Breast epithelium (tissue), 4 donors: Measurements from ENCODE around the gene SMO. TPM values are rescaled to one million over a fixed set of nuclear protein-coding genes. Genes with fewer than 3 reads are reported as not detected.
"Not testable (repeated sequence)": the region's sequence is repeated elsewhere in the genome, so short reads cannot be mapped to it uniquely, and the experiment has no call there.

Source experiments
- DNase-seq, 2 donors: peaks; one replicate each; pipeline ENCODE4 v3.0.0-alpha.2; 2019; ENCODE audit warnings: low spot score in 2 of 2
- H3K27ac ChIP-seq, 2 donors: fragments of 200-600 bp; sonication (generic) in 1 of 2; one replicate each; pipeline ENCODE4 v1.5.1; 2016 to 2019; ENCODE audit warnings: mild to moderate bottlenecking in 1 of 2
- H3K27me3 ChIP-seq, 2 donors: fragments of 200-600 bp; sonication (generic) in 1 of 2; one replicate each; pipeline versions ENCODE4 v1.5.1 to v1.6.0; 2017 to 2019; ENCODE audit warnings: control low read depth in 1 of 2, mild to moderate bottlenecking in 1 of 2
- H3K36me3 ChIP-seq: fragments of 200-600 bp; one replicate; pipeline ENCODE4 v1.5.1; 2019
- H3K4me1 ChIP-seq, 2 donors: fragments of 200-600 bp; sonication (generic); one replicate each; pipeline ENCODE4 v1.5.1; 2016 to 2019; ENCODE audit warnings: control low read depth in 1 of 2
- H3K4me3 ChIP-seq, 3 donors: fragments of 200-600 bp; sonication (generic); 1 replicate in 2 of 3; 2 replicates in 1 of 3; pipeline ENCODE4 v1.5.1; 2016 to 2019; ENCODE audit warnings: mild to moderate bottlenecking in 3 of 3, moderate library complexity in 2 of 3
- H3K9me3 ChIP-seq, 2 donors: fragments of 200-600 bp; sonication (generic) in 1 of 2; one replicate each; pipeline ENCODE4 v1.5.1; 2016 to 2019; ENCODE audit warnings: control low read depth in 1 of 2
- CTCF ChIP-seq, 3 donors: fragments of 450-650 bp; IDR thresholded peaks; one replicate each; pipeline ENCODE4 v1.5.1; 2016 to 2017; ENCODE audit warnings: antibody characterized with exemption in 3 of 3, mild to moderate bottlenecking in 3 of 3, moderate library complexity in 3 of 3
- POLR2A ChIP-seq: fragments of 450-650 bp; IDR thresholded peaks from one replicate; pipeline ENCODE4 v1.6.1; 2016; ENCODE audit warnings: antibody characterized with exemption, mild to moderate bottlenecking, moderate library complexity
- POLR2AphosphoS5 ChIP-seq, 3 donors: sonication (generic); formaldehyde crosslinking; IDR thresholded peaks; one replicate each; pipeline ENCODE4 v1.6.1; 2017; ENCODE audit warnings: antibody characterized with exemption in 3 of 3
- intact Hi-C: fragments of 100-400 bp; cut with DNase I; formaldehyde crosslinking; loops from one replicate; pipeline ENCODE4 v1.15.1; 2023; ENCODE audit warnings: low total_unique reads
- total RNA-seq, 3 donors: library from RNA; depleted of rRNA; stranded (reverse); fragments of >200 nt; gene quantifications; one replicate each; pipeline ENCODE4 v1.1.0, GENCODE V29; 2016

SMO gene
- total RNA-seq, 3 donors from 2014 or later = 6.2 to 11.8 (median 10.2) TPM

DNA sequence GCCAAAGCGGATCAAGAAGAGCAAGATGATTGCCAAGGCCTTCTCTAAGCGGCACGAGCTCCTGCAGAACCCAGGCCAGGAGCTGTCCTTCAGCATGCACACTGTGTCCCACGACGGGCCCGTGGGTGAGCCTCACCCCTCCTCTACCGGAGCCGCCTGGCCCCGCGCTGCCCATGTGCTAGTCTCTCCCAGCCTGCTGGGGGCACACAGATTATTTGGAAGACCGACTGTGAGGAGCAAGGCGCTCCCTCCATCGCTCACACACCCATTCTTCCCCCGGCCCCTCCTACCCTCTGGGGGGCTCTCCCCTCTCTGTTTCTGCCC, 22.5 kb downstream of the SMO start:
- TF ChIP-seq CTCF (IDR thresholded peaks at IDR 0.05) = no peak
- Histone ChIP-seq H3K27ac (no peak overlapping the region), H3K4me1 (no peaks in the 10 kb centered on the region), H3K9me3 (no peaks in the 10 kb centered on the region), H3K27me3 (no peaks in the 10 kb centered on the region), H3K36me3 (no peaks in the 10 kb centered on the region), H3K4me3 (no peak overlapping the region)
- DNase-seq = no peak
- intact Hi-C loops = no loop called here

- TF ChIP-seq POLR2A (no peak), POLR2AphosphoS5 (IDR thresholded peaks at IDR 0.05) (no peak)
- Histone ChIP-seq H3K4me3 (no peak overlapping the region), H3K9me3 (no peaks in the 10 kb centered on the region), H3K27ac (no peak overlapping the region), H3K27me3 (no peaks in the 10 kb centered on the region), H3K36me3 (no peaks in the 10 kb centered on the region), H3K4me1 (no peaks in the 10 kb centered on the region)
- intact Hi-C loops = no loop called here
- DNase-seq = no peak
These were observed 23.7 kb downstream of the SMO start for GRCh38 chr7:129212126-129212525.

DNA sequence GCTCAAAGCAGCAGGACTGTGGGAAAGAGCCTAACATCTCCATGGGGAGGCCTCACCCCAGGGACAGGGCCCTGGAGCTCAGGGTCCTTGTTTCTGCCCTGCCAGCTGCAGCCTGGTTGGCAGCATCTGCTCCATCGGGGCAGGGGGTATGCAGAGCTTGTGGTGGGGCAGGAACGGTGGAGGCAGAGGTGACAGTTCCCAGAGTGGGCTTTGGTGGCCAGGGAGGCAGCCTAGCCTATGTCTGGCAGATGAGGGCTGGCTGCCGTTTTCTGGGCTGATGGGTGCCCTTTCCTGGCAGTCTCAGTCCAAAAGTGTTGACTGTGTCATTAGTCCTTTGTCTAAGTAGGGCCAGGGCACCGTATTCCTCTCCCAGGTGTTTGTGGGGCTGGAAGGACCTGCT, 24.2 kb downstream of the SMO start:
- H3K4me1 ChIP-seq = no peaks in the 10 kb centered on the region
- TF ChIP-seq POLR2AphosphoS5 (IDR thresholded peaks at IDR 0.05) (no peak), CTCF (IDR thresholded peaks at IDR 0.05) (no peak), POLR2A (no peak)
- intact Hi-C loops = no loop called here
- H3K4me3 ChIP-seq = no peak overlapping the region
- no peak for DNase-seq
- H3K9me3 ChIP-seq = no peaks in the 10 kb centered on the region
- no peaks in the 10 kb centered on the region for H3K27me3 ChIP-seq
- H3K36me3 ChIP-seq = no peaks in the 10 kb centered on the region
- H3K27ac ChIP-seq = no peak overlapping the region

- Histone ChIP-seq H3K9me3 (no peaks in the 10 kb centered on the region), H3K4me1 (no peaks in the 10 kb centered on the region), H3K27ac (no peak overlapping the region), H3K4me3 (no peak overlapping the region), H3K27me3 (no peaks in the 10 kb centered on the region), H3K36me3 (no peaks in the 10 kb centered on the region)
- no peak for TF ChIP-seq CTCF (IDR thresholded peaks at IDR 0.05)
- TF ChIP-seq POLR2AphosphoS5 (IDR thresholded peaks at IDR 0.05) = no peak
- TF ChIP-seq POLR2A = no peak
- DNase-seq = peak in 1 of 2 donors; percentile 32
- intact Hi-C loops = loop anchor here (1.0 kb wide), 1 partner anchor 50 kb away; no protein-coding TSS in a partner anchor
These were observed 25.4 kb downstream of the SMO start for GRCh38 chr7:129213828-129214227.

DNA sequence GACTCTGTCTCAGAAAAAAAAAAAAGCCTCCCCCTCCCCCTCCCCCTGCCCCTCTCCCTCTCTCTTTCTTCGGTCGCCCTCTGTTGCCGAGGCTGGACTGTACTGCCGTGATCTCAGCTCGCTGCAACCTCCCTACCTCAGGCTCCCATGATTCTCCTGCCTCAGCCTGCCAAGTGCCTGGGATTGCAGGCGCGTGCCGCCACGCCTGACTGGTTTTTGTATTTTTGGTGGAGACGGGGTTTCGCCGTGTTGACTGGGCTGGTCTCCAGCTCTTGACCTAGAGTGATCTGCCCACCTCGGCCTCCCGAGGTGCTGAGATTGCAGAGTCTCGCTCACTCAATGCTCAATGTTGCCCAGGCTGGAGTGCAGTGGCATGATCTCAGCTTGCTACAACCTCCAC, 27.3 kb downstream of the SMO start:
- H3K27me3 ChIP-seq, intact Hi-C loops, H3K36me3 ChIP-seq, H3K27ac ChIP-seq, DNase-seq, H3K4me1 ChIP-seq, H3K4me3 ChIP-seq, H3K9me3 ChIP-seq: not testable (repeated sequence)

DNA sequence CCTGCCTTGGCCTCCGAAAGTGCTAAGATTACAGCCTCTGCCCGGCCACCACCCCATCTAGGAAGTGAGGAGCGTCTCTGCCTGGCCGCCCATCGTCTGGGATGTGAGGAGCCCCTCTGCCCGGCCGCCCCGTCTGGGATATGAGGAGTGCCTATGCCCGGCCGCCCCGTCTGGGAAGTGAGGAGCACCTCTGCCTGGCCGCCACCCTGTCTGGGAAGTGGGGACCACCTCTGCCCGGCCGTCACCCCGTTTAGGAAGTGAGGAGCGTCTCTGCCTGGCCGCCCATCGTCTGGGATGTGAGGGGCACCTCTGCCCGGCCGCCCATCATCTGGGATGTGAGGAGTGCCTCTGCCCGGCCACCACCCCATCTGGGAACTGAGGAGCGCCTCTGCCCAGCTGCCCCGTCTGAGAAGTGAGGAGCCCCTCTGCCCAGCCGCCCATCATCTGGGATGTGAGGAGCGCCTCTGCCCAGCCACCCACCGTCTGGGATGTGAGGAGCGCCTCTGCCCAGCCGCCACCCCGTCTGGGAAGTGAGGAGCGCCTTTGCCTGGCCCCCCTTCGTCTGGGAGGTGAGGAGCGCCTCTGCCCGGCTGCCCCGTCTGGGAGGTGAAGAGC, 27.8 kb downstream of the SMO start:
- intact Hi-C loops, DNase-seq, H3K36me3 ChIP-seq, H3K27me3 ChIP-seq, H3K4me3 ChIP-seq, H3K9me3 ChIP-seq, H3K27ac ChIP-seq, H3K4me1 ChIP-seq: not testable (repeated sequence)

- H3K4me3 ChIP-seq, H3K9me3 ChIP-seq, H3K27ac ChIP-seq, DNase-seq, H3K27me3 ChIP-seq, H3K4me1 ChIP-seq, intact Hi-C loops, H3K36me3 ChIP-seq: not testable (repeated sequence)
These were observed 28.5 kb downstream of the SMO start for GRCh38 chr7:129216821-129217416.
